Tibial nerve (tissue), 4 donors: ENCODE results near the gene SCN9A.

ENCODE experiments used
- EP300 ChIP-seq, 2 donors: sonication (generic); formaldehyde crosslinking; IDR thresholded peaks; one replicate each; pipeline ENCODE4 v1.6.1; 2017; ENCODE audit warnings: antibody characterized with exemption in 2 of 2, mild to moderate bottlenecking in 1 of 2
- TF ChIP-seq, protein P1 (sequence below), 5 experiments: fragments of 200-600 bp in 3 of 5; fragments of 450-650 bp in 2 of 5; sonication (generic) in 3 of 5; IDR thresholded peaks; one replicate each; pipeline ENCODE4 v1.5.1; 2016 to 2019; ENCODE audit warnings: antibody characterized with exemption in 5 of 5, mild to moderate bottlenecking in 3 of 5, moderate library complexity in 2 of 5

GRCh38 chr2:166156985-166157490 lies 218.7 kb downstream of the SCN9A start:
- no peak for TF ChIP-seq EP300 (IDR thresholded peaks at IDR 0.05)
- TF ChIP-seq, protein P1, sequence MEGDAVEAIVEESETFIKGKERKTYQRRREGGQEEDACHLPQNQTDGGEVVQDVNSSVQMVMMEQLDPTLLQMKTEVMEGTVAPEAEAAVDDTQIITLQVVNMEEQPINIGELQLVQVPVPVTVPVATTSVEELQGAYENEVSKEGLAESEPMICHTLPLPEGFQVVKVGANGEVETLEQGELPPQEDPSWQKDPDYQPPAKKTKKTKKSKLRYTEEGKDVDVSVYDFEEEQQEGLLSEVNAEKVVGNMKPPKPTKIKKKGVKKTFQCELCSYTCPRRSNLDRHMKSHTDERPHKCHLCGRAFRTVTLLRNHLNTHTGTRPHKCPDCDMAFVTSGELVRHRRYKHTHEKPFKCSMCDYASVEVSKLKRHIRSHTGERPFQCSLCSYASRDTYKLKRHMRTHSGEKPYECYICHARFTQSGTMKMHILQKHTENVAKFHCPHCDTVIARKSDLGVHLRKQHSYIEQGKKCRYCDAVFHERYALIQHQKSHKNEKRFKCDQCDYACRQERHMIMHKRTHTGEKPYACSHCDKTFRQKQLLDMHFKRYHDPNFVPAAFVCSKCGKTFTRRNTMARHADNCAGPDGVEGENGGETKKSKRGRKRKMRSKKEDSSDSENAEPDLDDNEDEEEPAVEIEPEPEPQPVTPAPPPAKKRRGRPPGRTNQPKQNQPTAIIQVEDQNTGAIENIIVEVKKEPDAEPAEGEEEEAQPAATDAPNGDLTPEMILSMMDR (IDR thresholded peaks at IDR 0.05) = no peak
